HTR-8/SVneo (cell line): Measurements from ENCODE around the gene CIITA.
A peak's percentile ranks its signal among the peaks of the same experiment; 100 is the strongest.

Experiments
- DNase-seq: peaks from one replicate; pipeline ENCODE4 v3.0.0; 2011; ENCODE audit warnings: low spot score, mixed read lengths; ENCODE audit not compliant: insufficient read length
- FAIRE-seq: peaks from 2 replicates; lab custom pipeline; 2011; peaks lifted over from hg19 to GRCh38; lab: Jason Lieb, UNC

The CIITA gene

DNA sequence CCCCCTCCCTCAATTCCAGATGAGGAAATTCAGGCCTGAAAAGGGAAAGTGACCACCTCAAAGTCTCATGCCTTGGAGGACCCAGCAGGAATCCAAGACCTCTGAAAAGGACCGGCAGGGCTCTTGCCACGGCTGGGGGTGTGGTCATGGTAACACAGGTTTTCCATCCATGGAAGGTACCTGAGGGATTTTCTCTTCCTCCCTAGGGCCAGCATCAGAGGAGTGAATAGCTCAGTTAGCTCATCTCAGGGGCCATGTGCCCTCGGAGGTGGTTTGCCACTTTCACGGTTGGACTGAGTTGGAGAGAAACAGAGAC lies 1.3 kb downstream of the CIITA start:
- DNase-seq (no peak), FAIRE-seq (no peak)

DNA sequence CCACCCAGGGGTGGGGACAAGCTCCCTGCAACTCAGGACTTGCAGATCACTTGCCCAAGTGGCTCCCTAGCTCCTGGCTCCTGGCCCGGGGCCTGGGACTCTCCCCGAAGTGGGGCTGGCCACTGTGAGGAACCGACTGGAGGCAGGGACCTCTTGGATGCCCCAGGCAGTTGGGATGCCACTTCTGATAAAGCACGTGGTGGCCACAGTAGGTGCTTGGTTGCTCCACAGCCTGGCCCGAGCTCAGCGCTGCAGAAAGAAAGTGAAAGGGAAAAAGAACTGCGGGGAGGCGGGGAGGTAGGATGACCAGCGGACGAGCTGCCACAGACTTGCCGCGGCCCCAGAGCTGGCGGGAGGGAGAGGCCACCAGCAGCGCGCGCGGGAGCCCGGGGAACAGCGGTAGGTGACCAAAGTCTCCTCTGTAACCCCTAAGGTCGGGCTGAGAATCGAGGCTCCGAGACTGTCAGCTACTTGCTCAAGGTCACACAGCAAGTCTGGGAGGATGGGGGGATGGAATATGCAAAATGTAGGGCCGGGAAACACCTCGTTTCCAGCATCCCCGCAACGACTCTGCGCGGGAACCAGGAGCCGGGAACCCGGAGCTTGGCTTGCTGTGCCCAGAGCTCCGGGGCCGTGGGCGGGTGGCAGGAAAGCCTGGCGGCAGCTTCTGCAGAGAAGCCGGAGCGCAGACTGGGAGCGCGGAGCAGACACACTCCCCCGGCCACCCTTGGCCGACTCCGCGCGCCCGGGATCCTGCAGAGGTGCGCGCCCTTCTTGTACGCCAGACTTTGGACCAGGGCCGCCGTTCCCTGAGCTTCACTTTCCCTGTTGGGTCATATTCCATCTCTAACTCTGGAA lies 1.9 kb downstream of the CIITA start:
- no peak for DNase-seq
- no peak for FAIRE-seq

DNA sequence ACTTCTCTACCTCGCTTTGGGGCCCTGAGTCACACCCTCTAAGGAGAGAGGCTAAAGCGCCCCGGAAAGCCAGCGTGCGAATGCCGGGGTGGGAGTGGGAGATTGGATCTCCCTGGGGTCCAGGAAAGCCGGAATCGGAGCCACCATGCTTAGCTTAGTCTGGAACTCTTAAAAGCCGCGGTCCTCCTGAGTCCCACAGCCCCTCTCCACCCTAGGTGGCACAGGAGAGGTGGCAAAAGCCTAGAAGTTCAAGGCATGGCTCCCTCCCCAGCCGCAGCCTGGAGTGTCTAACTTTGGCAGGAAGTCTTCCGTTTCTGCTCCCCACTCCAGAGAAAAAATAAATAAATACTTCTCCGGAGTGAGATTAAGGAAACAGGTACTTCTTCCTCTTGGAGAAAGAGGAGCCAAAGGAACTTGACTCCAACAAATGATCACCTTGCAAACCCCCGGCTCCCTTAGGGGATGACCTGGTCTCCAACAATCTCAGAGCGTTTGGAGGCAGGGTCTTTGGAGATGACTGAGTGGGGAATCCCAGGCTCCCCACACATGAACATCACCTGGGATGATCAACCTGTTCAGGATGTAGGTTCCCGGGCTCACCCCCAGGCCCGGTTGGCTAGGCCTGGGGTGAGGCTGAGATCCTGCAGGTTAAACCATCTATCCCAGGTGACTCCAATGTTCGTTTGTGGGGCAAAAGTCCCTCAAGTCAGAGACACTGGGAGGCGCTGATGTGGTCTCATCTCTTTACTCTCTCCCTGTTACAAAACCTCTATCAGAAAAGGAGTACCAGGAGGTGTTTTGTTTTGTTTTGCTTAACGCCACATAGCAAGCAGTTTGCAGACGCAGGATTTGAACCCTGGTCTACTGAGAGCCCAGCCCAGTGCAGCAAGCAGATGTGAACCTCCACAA lies 2.9 kb downstream of the CIITA start:
- FAIRE-seq: no peak

DNA sequence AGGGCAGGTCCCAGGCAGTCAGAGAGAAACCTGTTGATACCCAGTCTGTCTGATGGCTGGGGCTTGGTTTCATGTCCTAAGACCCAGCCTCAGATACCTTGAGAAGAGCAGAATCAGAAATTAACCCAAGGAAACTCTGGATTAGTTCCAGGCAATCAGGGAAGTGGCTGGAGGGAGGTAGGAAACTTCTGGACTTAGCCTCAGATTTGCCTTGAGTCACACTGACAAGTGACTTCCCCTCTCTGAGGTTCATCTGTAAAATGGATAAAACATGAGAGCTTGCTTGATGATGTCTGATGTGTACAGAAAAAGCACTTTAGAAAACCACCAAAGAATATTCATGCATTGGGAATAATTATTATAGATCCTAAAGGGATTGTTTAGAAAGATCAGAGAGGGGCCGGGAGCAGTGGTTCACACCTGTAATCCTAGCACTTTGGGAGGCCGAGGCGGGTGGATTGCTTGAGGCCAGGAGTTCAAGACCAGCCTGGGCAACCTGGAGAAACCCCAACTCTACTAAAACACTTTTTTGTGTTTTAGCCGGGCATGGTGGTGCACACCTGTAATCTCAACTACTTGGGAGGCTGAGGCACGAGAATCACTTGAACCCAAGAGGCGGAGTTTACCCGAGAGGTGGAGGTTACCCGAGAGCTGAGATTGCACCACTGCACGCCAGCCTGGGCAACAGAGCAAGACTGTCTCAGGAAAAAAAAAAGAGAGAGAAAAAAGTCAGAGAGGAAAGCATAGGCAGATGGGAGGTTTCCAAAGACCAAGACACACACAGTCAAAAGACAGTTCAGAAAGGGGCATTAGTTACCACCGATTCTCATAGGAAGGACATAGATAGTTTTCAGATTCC lies 3.8 kb downstream of the CIITA start:
- FAIRE-seq (no peak), DNase-seq (no peak)

More for the DNA sequence above, 2.9 kb downstream of the CIITA start:
- DNase-seq: no peak

DNA sequence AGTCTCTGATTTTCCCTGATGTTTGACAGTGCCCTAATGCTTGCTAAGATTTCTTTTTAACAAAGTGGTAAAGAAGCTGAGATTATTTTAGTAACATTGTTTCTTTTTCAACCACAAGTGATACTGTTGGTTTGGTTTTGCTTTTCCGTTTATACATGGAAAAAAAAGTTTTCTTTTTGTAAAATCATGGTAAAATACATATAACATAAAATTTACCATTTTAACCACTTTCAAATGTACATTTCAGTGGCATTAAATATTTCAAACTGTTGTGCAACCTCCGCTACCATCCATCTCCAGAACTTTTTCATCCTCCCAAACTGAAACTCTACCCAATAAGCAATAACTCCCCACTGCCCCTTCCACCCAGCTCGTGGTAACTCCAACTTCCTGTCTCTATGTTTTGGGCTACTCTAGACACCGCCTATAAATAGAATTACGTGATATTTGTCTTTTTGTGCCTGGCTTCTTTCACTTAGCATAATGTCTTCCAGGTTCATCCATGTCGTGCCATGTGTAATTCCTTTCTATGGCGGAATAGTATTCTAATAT lies 4.6 kb downstream of the CIITA start:
- DNase-seq: no peak
- no peak for FAIRE-seq

DNA sequence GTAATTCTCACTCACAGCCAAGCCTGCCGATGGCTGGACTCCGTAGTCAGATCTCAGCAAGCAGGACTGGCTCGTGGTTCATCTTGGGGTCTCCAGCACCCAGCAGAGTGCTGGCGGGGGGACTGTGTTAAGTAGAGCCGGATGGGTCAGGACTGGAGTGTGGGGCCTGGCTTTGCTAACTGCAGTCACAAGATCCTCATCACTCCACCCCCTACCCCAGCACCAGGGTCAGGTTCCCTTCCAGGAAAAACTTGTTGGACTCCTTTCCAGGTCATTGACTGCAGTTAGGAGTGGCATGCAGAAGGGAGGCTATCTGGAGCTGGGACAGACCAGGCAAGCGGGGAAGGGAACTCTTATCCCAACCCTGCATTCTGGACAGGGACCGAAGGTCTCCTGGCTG lies 6.0 kb downstream of the CIITA start:
- FAIRE-seq (no peak), DNase-seq (no peak)

DNA sequence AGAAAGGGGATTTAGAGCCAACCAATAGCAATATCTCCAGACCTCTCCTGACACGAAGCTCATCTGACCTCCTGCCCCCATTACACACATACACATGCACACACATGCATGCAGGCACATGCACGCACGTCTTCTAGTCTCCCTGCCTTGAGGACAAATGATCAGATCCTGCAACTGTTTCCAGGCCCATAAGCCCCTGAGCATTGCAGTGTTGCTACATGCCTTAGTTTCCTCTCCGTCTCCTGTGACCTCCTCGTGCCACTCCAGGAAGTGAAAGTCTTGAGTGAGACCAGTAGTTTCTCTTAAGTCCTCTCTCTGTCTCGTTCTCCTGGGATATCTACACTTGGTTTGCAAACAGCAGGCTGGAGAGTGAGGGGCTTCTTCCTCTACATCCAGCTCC lies 8.2 kb downstream of the CIITA start:
- FAIRE-seq (no peak), DNase-seq (no peak)

DNA sequence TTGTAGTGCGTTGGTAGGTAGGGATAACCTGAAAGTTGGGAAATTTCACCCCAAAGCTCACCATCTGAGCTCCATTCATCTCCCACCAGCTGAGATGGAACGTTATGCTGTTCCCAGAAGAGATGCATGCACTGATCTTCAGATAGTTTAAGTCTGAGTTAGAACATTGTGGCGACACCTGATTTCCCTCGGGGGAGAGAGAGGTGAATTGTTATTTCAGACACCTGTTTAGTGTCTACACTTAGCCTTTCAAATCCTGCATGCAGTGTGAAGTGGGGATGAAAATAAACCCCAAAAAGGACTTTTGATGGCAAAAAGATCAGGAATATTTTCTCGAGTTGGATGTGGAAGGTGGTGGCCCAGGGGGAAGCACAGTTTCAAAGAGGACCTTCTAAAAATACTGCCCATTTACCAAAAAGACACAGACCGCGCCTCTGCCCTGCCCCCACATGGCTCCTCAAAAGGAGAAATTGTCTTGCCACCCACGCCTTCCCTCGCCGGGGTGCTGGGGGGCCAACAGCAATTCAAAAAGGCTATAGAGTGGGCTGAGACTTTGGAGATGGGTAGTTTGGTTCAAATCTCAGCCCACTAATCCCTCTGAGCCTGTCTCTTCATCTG lies 11.4 kb downstream of the CIITA start:
- no peak for DNase-seq
- no peak for FAIRE-seq

DNA sequence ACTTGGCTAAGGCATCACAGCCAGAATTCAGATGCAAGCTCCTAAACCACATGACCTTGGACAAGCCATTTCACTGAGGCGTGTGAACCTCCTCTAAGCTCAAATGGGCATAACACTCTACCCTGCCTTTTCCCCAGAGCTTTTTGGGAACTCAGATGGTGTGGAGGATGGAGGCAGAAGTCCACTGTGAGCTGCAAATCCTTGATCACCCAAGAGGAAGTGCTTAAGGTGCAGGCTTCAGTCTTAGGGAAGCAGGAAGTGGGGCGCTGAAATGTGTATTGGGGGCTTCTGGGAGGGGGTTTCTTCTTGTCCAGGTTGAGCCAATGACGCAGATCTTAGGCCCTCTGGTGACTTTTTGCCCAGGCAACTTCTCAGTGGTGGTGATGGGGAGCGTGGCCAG lies 12.9 kb downstream of the CIITA start:
- FAIRE-seq: no peak
- no peak for DNase-seq

DNA sequence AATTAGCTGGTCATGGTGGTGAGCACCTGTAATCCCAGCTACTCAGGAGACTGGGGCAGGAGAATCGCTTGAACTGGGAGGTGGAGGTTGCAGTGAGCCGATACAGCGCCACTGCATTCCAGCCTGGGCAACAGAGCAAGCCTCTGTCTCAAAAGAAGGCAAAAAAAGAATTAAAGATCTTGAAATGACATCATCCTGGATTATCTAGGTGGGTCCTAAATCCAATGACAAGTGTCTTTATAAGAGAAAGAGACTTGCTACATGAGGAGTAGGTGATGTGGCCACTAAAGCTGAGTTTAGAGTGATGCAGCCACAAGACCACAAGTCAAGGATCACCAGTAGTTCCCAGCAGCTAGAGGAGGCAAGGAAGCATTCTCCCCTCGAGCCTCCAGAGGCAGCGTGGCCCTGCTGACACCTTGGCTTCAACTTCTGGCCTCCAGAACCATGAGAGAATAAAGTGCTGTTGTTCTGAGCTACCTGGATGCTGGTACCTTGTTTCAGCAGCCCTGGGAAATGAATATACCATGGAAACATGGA lies 15.8 kb downstream of the CIITA start:
- DNase-seq: no peak
- no peak for FAIRE-seq

DNA sequence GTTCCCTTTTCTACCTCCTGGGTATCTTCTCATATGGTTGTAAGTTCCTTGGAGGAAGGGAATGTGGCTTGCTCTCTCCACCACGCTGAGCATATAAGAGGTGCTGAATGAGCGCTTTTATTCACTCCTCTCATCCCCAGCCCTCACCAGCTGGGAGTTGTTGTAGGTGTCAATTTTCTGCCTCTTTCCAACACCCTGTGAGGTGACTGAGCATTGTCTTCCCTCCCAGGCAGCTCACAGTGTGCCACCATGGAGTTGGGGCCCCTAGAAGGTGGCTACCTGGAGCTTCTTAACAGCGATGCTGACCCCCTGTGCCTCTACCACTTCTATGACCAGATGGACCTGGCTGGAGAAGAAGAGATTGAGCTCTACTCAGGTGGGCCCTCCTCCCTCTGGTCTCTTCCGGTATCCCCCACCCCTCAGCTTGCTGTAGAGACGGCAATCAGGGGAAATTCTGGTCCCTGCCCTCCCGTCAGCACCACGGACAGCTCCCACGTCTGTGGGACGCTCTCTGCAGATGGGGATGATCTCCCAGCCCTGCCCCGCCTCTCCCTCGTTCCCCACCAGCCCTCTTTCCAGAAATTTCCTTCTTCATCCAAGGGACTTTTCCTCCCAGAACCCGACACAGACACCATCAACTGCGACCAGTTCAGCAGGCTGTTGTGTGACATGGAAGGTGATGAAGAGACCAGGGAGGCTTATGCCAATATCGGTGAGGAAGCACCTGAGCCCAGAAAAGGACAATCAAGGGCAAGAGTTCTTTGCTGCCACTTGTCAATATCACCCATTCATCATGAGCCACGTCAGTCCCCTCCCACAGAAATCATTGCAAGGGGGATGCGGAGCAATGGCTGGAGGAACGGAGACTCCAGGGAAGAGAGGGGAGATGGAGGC lies 18.3 kb downstream of the CIITA start:
- DNase-seq: peak; percentile 67
- FAIRE-seq: no peak

DNA sequence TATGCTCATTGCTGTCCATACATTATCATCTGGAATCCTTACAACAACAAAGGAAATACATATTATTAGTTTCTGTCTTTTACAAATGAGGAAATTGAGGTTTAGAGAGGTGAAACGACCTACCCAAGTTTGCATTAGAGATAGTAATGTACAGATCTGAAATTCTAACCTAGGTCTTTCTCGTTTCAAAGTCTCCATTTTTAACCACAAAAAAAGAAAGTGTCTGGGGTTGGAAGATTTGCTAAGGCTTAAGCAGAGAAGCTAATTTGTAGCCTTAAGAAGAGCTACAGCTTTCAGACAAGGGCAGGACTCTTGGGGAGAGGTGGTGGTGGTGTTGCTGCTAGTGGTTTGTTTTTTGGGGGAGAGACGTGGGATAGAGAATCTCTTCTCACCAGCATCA lies 19.2 kb downstream of the CIITA start:
- no peak for DNase-seq
- FAIRE-seq: no peak

DNA sequence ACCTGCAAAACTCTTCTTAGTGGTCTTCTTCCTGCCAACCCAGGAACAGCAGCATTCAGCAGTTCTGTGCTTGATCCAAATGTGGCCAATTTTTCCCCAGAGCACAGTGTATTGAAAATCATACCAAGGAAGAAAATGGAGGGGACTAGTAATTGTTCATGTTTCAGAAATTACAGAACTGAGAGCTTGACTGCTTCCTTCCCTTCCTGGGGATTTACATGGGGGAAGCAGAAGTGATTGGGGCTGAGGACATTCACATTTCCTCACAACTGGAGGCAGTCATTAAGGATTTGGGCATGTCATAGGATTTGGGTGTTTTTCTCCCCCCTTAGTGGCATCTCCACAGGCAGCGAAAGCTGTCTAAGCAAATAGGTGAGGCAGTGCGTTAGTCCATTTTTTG lies 19.7 kb downstream of the CIITA start:
- FAIRE-seq: no peak

DNA sequence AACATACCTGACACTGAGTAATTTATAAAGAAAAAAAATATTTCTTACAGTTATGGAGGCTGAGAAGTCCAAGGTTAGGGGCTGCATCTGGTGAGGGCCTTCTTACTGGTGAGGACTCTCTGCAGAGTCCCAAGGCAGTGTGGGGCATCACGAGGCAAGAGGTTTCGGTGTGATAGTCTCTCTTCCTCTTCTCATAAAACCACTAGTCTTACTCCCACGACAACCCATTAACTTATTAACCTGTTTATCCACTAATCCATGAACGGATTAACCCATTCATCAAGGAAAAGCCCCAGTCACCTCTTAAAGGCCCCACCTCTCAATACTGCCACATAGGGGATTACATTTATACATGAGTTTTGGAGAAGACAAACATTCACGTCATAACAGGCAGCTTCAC lies 20.1 kb downstream of the CIITA start:
- FAIRE-seq (no peak), DNase-seq (no peak)

More for the DNA sequence above, 19.7 kb downstream of the CIITA start:
- DNase-seq: no peak

DNA sequence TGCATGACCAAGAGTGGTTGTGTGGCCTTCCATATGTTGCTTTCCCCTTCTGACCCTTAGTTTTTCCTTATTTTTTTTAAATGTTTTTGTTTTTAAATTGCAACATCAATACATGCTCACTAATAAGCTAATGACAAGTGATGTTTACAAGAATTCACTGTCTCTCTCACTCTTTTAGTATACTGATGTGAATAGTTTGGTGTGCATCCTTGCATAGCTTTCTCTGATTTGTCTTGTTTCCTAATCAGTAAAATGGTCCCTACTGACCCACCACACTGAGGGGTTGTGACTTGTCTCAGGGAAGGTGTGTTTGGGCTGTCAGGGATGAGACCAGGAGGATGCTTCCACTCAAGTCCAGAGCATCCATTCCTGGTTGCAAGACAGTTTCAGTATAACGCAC lies 26.0 kb downstream of the CIITA start:
- DNase-seq: no peak
- no peak for FAIRE-seq

DNA sequence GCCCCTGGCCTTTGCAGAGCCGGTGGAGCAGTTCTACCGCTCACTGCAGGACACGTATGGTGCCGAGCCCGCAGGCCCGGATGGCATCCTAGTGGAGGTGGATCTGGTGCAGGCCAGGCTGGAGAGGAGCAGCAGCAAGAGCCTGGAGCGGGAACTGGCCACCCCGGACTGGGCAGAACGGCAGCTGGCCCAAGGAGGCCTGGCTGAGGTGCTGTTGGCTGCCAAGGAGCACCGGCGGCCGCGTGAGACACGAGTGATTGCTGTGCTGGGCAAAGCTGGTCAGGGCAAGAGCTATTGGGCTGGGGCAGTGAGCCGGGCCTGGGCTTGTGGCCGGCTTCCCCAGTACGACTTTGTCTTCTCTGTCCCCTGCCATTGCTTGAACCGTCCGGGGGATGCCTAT lies 29.5 kb downstream of the CIITA start:
- DNase-seq (no peak), FAIRE-seq (no peak)

DNA sequence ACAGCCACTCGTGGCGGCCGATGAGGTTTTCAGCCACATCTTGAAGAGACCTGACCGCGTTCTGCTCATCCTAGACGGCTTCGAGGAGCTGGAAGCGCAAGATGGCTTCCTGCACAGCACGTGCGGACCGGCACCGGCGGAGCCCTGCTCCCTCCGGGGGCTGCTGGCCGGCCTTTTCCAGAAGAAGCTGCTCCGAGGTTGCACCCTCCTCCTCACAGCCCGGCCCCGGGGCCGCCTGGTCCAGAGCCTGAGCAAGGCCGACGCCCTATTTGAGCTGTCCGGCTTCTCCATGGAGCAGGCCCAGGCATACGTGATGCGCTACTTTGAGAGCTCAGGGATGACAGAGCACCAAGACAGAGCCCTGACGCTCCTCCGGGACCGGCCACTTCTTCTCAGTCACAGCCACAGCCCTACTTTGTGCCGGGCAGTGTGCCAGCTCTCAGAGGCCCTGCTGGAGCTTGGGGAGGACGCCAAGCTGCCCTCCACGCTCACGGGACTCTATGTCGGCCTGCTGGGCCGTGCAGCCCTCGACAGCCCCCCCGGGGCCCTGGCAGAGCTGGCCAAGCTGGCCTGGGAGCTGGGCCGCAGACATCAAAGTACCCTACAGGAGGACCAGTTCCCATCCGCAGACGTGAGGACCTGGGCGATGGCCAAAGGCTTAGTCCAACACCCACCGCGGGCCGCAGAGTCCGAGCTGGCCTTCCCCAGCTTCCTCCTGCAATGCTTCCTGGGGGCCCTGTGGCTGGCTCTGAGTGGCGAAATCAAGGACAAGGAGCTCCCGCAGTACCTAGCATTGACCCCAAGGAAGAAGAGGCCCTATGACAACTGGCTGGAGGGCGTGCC lies 30.1 kb downstream of the CIITA start:
- no peak for DNase-seq
- FAIRE-seq: no peak

DNA sequence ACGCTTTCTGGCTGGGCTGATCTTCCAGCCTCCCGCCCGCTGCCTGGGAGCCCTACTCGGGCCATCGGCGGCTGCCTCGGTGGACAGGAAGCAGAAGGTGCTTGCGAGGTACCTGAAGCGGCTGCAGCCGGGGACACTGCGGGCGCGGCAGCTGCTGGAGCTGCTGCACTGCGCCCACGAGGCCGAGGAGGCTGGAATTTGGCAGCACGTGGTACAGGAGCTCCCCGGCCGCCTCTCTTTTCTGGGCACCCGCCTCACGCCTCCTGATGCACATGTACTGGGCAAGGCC lies 30.7 kb downstream of the CIITA start:
- DNase-seq: no peak

More for the DNA sequence above, 30.7 kb downstream of the CIITA start:
- FAIRE-seq: no peak
